ENCODE data around the gene EXOC7.
"Not testable (repeated sequence)": the region's sequence is repeated elsewhere in the genome, so short reads cannot be mapped to it uniquely, and the experiment has no call there.

The EXOC7 gene

DNA sequence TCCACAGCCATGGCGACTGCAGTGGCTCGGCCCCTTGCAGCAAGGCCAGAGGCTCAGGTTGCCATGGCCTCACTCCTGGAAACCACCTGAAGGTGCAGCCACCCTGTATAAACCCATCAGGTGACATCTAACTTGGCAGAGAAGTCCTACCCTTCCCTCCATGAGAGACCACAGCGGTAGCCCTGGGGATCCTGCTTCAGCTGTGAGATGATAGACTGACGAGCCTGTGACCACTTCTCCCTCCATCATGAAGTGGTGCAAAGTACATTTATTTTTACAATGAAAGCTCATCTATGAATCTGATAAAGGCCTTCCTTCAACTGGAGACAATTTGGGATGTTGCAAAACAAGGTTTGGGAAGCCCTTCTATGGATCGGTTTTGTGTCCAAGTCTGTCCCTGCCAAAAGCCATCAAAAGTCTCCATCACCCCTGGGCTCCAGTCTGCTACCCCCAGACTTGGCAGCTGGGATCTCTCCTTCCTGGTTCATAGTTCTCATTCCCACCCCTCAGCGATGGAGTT lies 22.8 kb downstream of the EXOC7 start:
- ChIA-PET CTCF (interaction anchor here (0.6 to 2.0 kb wide), 5 partner anchors 14 to 335 kb away, joined by 3 to 7 read pairs (median 3); no protein-coding TSS in a partner anchor), POLR2A (no interaction called here)
- Histone ChIP-seq H3K4me3 (ENCODE audit: control insufficient read depth in 1 of 7, extremely low read depth in 1 of 7, insufficient read depth in 4 of 7, low read depth in 2 of 7, low read length in 6 of 7) (no peak overlapping the region), H3K36me3 (ENCODE audit: control insufficient read depth in 4 of 4, insufficient read depth in 4 of 4, low read length in 3 of 4) (peaks cover 0 to 41% (median 32%) of the 10 kb centered on the region in 4 experiments), H3K27ac (ENCODE audit: insufficient read depth in 1 of 2, low read depth in 1 of 2, low read length in 2 of 2, poor library complexity in 1 of 2, severe bottlenecking in 2 of 2) (no peak overlapping the region), H3K9me3 (ENCODE audit: control extremely low read depth in 1 of 5, control insufficient read depth in 4 of 5, insufficient read depth in 2 of 5, low read depth in 1 of 5, low read length in 4 of 5) (no peaks in the 10 kb centered on the region), H3K4me1 (ENCODE audit: control extremely low read depth in 1 of 4, control insufficient read depth in 4 of 4, insufficient read depth in 4 of 4, low read length in 3 of 4) (peaks cover 2 to 32% (median 27%) of the 10 kb centered on the region in 4 experiments), H3K27me3 (replicated peaks in 2 of 5; ENCODE audit: control insufficient read depth in 4 of 5, insufficient read depth in 5 of 5, low read length in 4 of 5) (peaks cover 0 to 50% (median 29%) of the 10 kb centered on the region in 5 experiments)
- WGBS (ENCODE audit: insufficient coverage): 97% methylated on average over 3 of the region's 6 CpGs
- DNase-seq: peak in 1 of 3 donors; percentile 8

DNA sequence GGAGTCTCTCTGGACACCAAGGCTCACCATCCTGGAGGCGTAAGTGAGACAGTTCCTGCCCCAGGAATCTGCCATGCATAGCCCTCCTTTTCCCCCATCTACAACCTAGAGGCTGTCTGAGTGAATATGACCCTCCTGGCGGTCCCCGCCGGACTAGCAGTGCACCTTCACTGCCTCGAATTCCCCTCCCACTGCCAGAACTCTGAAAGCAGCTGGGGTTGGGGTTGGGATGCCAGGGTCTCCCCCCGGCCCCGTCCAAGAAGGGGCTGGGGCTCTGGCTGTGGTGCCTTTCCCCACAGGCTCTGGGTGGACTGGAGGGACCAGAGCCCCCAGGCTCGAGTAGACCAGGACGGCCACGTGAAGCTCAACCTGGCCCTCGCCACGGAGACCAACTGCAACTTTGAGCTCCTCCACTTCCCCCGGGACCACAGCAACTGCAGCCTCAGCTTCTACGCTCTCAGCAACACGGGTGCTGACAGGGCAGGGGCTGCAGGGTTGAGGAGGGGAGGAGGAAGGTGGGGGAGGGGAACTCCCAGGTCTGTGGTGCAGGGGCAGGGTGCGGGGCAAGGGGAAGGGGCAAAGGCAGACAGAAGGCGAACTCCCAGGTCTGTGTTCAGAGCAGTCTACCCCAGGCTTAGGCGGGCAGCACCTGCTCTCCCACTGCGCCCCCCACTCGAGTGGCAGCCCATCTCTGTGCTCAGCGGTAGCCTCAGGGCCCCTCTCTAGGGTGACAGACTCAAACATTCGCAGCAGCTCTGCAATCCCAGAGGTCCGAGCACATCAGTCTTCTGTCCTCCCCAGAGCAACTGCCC lies 23.4 kb downstream of the EXOC7 start:
- Histone ChIP-seq H3K9me3 (ENCODE audit: control extremely low read depth in 1 of 5, control insufficient read depth in 4 of 5, insufficient read depth in 2 of 5, low read depth in 1 of 5, low read length in 4 of 5) (no peaks in the 10 kb centered on the region), H3K27ac (ENCODE audit: insufficient read depth in 1 of 2, low read depth in 1 of 2, low read length in 2 of 2, poor library complexity in 1 of 2, severe bottlenecking in 2 of 2) (no peak overlapping the region), H3K36me3 (ENCODE audit: control insufficient read depth in 4 of 4, insufficient read depth in 4 of 4, low read length in 3 of 4) (peaks cover 0 to 34% (median 25%) of the 10 kb centered on the region in 4 experiments), H3K4me1 (ENCODE audit: control extremely low read depth in 1 of 4, control insufficient read depth in 4 of 4, insufficient read depth in 4 of 4, low read length in 3 of 4) (peaks cover 2 to 39% (median 33%) of the 10 kb centered on the region in 4 experiments), H3K27me3 (replicated peaks in 2 of 5; ENCODE audit: control insufficient read depth in 4 of 5, insufficient read depth in 5 of 5, low read length in 4 of 5) (peaks cover 0 to 56% (median 36%) of the 10 kb centered on the region in 5 experiments), H3K4me3 (ENCODE audit: control insufficient read depth in 1 of 7, extremely low read depth in 1 of 7, insufficient read depth in 4 of 7, low read depth in 2 of 7, low read length in 6 of 7) (peak overlapping the region in 1 of 7 experiments; percentile 19)
- peak in 2 of 3 donors; percentile 50 to 53 for DNase-seq
- 19% methylated on average over 15 of the region's 23 CpGs for WGBS (ENCODE audit: insufficient coverage)
- ChIA-PET CTCF (interaction anchor here (0.7 to 2.0 kb wide), 8 partner anchors 15 to 217 kb away, joined by 3 to 7 read pairs (median 4); partner anchors contain the start of gene EXOC7), POLR2A (interaction anchor here (0.6 kb wide), 1 partner anchor 564 kb away, joined by 3 read pairs; the partner anchor contains the start of gene TSEN54)

DNA sequence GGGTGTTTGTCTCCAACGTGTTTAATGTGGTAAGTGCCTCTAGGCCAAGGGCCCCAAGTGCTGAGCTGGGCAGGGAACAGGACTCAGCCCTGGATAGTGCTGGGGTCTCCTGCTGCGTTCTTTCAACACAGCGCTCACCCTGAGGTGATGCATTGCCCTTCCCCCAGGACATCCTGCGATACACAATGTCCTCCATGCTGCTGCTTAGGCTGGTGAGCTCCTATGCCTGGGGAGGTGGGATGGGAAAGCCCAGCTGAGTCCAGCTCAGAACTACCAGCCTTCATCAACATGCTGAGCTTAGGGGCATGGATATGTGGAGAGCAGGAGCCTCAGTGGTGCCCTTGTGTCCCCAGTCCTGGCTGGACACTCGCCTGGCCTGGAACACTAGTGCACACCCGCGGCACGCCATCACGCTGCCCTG lies 24.0 kb downstream of the EXOC7 start:
- Histone ChIP-seq H3K4me1 (ENCODE audit: control extremely low read depth in 1 of 4, control insufficient read depth in 4 of 4, insufficient read depth in 4 of 4, low read length in 3 of 4) (peaks cover 2 to 45% (median 40%) of the 10 kb centered on the region in 4 experiments), H3K27me3 (replicated peaks in 2 of 5; ENCODE audit: control insufficient read depth in 4 of 5, insufficient read depth in 5 of 5, low read length in 4 of 5) (peaks cover 0 to 62% (median 39%) of the 10 kb centered on the region in 5 experiments), H3K36me3 (ENCODE audit: control insufficient read depth in 4 of 4, insufficient read depth in 4 of 4, low read length in 3 of 4) (peaks cover 0 to 28% (median 20%) of the 10 kb centered on the region in 4 experiments), H3K9me3 (ENCODE audit: control extremely low read depth in 1 of 5, control insufficient read depth in 4 of 5, insufficient read depth in 2 of 5, low read depth in 1 of 5, low read length in 4 of 5) (no peaks in the 10 kb centered on the region), H3K4me3 (ENCODE audit: control insufficient read depth in 1 of 7, extremely low read depth in 1 of 7, insufficient read depth in 4 of 7, low read depth in 2 of 7, low read length in 6 of 7) (no peak overlapping the region), H3K27ac (ENCODE audit: insufficient read depth in 1 of 2, low read depth in 1 of 2, low read length in 2 of 2, poor library complexity in 1 of 2, severe bottlenecking in 2 of 2) (no peak overlapping the region)
- no peak for DNase-seq
- ChIA-PET CTCF (interaction anchor here (0.7 to 2.0 kb wide), 8 partner anchors 15 to 218 kb away, joined by 3 to 7 read pairs (median 4); partner anchors contain the start of gene EXOC7), POLR2A (interaction anchor here (0.6 kb wide), 1 partner anchor 563 kb away, joined by 3 read pairs; the partner anchor contains the start of gene TSEN54)
- WGBS (ENCODE audit: insufficient coverage): 55% methylated on average over 9 of the region's 9 CpGs

- no peak within 1 kb of the TSS for H3K27ac ChIP-seq (ENCODE audit: insufficient read depth in 1 of 2, low read depth in 1 of 2, low read length in 2 of 2, poor library complexity in 1 of 2, severe bottlenecking in 2 of 2)
- 67% methylated on average over 17 of the region's 17 CpGs for WGBS (ENCODE audit: insufficient coverage)
- ChIA-PET CTCF (interaction anchor here (1.2 to 1.7 kb wide), 6 partner anchors 24 to 219 kb away, joined by 3 to 5 read pairs (median 4); partner anchors contain the start of gene EXOC7), POLR2A (interaction anchor here (0.6 kb wide), 1 partner anchor 163 kb away, joined by 6 read pairs; no protein-coding TSS in a partner anchor)
- DNase-seq: no peak
- H3K4me3 ChIP-seq (ENCODE audit: control insufficient read depth in 1 of 7, extremely low read depth in 1 of 7, insufficient read depth in 4 of 7, low read depth in 2 of 7, low read length in 6 of 7): peak within 1 kb of the TSS in 1 of 7 experiments; percentile 19
- no peaks in the 10 kb centered on the region for H3K9me3 ChIP-seq (ENCODE audit: control extremely low read depth in 1 of 5, control insufficient read depth in 4 of 5, insufficient read depth in 2 of 5, low read depth in 1 of 5, low read length in 4 of 5)
- peaks cover 2 to 50% (median 43%) of the 10 kb centered on the region in 4 experiments for H3K4me1 ChIP-seq (ENCODE audit: control extremely low read depth in 1 of 4, control insufficient read depth in 4 of 4, insufficient read depth in 4 of 4, low read length in 3 of 4)
- H3K36me3 ChIP-seq (ENCODE audit: control insufficient read depth in 4 of 4, insufficient read depth in 4 of 4, low read length in 3 of 4): peaks cover 0 to 22% (median 15%) of the 10 kb centered on the region in 4 experiments
- peaks cover 0 to 68% (median 41%) of the 10 kb centered on the region in 5 experiments for H3K27me3 ChIP-seq (replicated peaks in 2 of 5; ENCODE audit: control insufficient read depth in 4 of 5, insufficient read depth in 5 of 5, low read length in 4 of 5)
These were observed 24.6 kb downstream of the EXOC7 start, which contains the start of gene ZACN for GRCh38 chr17:76078860-76079534. TSS of gene ZACN (plus strand) at chr17:76079182. CDS start at chr17:76079265, 83 bp downstream.

DNA sequence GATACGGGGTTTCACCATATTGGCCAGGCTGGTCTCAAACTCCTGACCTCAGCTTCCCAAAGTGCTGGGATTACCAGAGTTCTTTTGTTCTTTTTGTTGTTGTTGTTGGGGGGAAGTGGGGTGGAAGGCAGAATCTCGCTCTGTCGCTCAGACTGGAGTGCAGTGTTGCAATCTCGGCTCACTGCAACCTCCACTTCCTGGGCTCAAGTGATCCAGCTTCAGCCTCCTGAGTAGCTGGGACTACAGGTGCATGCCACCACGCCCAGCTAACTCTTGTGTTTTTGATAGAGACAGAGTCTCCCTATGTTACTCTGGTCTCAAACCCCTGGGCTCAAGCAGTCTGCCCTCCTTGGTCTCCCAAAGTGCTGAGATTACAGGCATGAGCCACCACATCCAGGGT lies 25.2 kb downstream of the EXOC7 start:
- peaks cover 2 to 74% (median 43%) of the 10 kb centered on the region in 5 experiments for H3K27me3 ChIP-seq (replicated peaks in 2 of 5; ENCODE audit: control insufficient read depth in 4 of 5, insufficient read depth in 5 of 5, low read length in 4 of 5)
- H3K4me1 ChIP-seq (ENCODE audit: control extremely low read depth in 1 of 4, control insufficient read depth in 4 of 4, insufficient read depth in 4 of 4, low read length in 3 of 4): peaks cover 2 to 50% (median 43%) of the 10 kb centered on the region in 4 experiments
- 58% methylated on average over 5 of the region's 5 CpGs for WGBS (ENCODE audit: insufficient coverage)
- ChIA-PET CTCF (interaction anchor here (1.2 to 1.7 kb wide), 4 partner anchors 13 to 67 kb away, joined by 3 to 5 read pairs (median 3); partner anchors contain the start of gene EXOC7), POLR2A (interaction anchor here (0.6 to 1.0 kb wide), 2 partner anchors 162 to 193 kb away, joined by 3 to 6 read pairs; no protein-coding TSS in a partner anchor)
- H3K27ac ChIP-seq (ENCODE audit: insufficient read depth in 1 of 2, low read depth in 1 of 2, low read length in 2 of 2, poor library complexity in 1 of 2, severe bottlenecking in 2 of 2); DNase-seq; H3K4me3 ChIP-seq (ENCODE audit: control insufficient read depth in 1 of 7, extremely low read depth in 1 of 7, insufficient read depth in 4 of 7, low read depth in 2 of 7, low read length in 6 of 7); H3K9me3 ChIP-seq (ENCODE audit: control extremely low read depth in 1 of 5, control insufficient read depth in 4 of 5, insufficient read depth in 2 of 5, low read depth in 1 of 5, low read length in 4 of 5): not testable (repeated sequence)
- peaks cover 0 to 16% (median 8%) of the 10 kb centered on the region in 4 experiments for H3K36me3 ChIP-seq (ENCODE audit: control insufficient read depth in 4 of 4, insufficient read depth in 4 of 4, low read length in 3 of 4)

DNA sequence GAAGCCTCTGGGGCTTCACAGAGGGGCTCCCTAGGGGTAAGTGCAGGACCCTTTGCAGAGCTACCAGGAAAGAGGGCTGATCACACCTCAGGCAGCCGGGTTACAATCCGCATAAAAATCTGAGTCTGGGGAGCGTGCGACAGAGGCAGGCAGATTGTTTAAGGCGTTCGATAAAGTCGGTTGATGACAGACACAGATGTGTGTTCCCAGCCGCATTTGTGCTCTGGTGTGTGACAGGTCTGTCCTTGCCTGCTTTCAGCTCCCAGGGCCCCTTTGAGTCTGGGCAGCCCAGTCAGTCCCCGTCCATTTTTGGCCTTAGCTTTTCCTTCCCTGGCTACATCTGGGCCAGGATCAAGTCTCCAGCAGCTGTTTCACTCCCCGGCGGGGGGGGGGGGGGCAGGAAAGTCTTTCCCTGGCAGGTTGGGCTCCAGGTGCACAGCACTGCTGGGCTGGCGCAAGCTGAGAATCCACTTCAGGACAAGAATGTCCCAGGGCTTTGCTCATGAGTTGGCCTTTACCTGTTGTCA lies 25.9 kb downstream of the EXOC7 start:
- Histone ChIP-seq H3K27ac (ENCODE audit: insufficient read depth in 1 of 2, low read depth in 1 of 2, low read length in 2 of 2, poor library complexity in 1 of 2, severe bottlenecking in 2 of 2) (no peak overlapping the region), H3K4me3 (ENCODE audit: control insufficient read depth in 1 of 7, extremely low read depth in 1 of 7, insufficient read depth in 4 of 7, low read depth in 2 of 7, low read length in 6 of 7) (no peak overlapping the region), H3K4me1 (ENCODE audit: control extremely low read depth in 1 of 4, control insufficient read depth in 4 of 4, insufficient read depth in 4 of 4, low read length in 3 of 4) (peaks cover 2 to 54% (median 47%) of the 10 kb centered on the region in 4 experiments), H3K36me3 (ENCODE audit: control insufficient read depth in 4 of 4, insufficient read depth in 4 of 4, low read length in 3 of 4) (peaks cover 0 to 9% (median 3%) of the 10 kb centered on the region in 4 experiments), H3K9me3 (ENCODE audit: control extremely low read depth in 1 of 5, control insufficient read depth in 4 of 5, insufficient read depth in 2 of 5, low read depth in 1 of 5, low read length in 4 of 5) (no peaks in the 10 kb centered on the region), H3K27me3 (replicated peaks in 2 of 5; ENCODE audit: control insufficient read depth in 4 of 5, insufficient read depth in 5 of 5, low read length in 4 of 5) (peaks cover 2 to 75% (median 43%) of the 10 kb centered on the region in 5 experiments)
- WGBS (ENCODE audit: insufficient coverage): 24% methylated on average over 9 of the region's 12 CpGs
- ChIA-PET POLR2A (interaction anchor here (1.0 kb wide), 1 partner anchor 194 kb away, joined by 3 read pairs; no protein-coding TSS in a partner anchor), CTCF (interaction anchor here (1.2 to 1.4 kb wide), 2 partner anchors 12 to 66 kb away, joined by 3 read pairs; no protein-coding TSS in a partner anchor)
- DNase-seq: peak in 2 of 3 donors; percentile 36 to 50
